SK-N-SH (cell line): ENCODE measurements around the gene TTN. TPM values are rescaled to one million over a fixed set of nuclear protein-coding genes. Genes with fewer than 3 reads are reported as not detected.

Experiments
- CTCF ChIA-PET: fragments of 300-600, 350-600 bp; formaldehyde crosslinking; extraction: SDS; loops from one replicate; lab custom pipeline; 2021; lab: Yijun Ruan, JAX
- POLR2A ChIA-PET: fragments of 350-600 bp; sonication (Branson Sonifier 250); formaldehyde crosslinking; extraction: SDS; loops from one replicate; lab custom pipeline; 2020; ENCODE audit warnings: antibody characterized with exemption, inconsistent platforms; lab: Yijun Ruan, JAX
- DNase-seq: peaks from one replicate; pipeline ENCODE4 v3.0.0; 2012
- H2AFZ ChIP-seq: fragments of 200-600 bp; sonication (generic); 2 replicates; pipeline ENCODE4 v1.8.1; 2016; ENCODE audit warnings: antibody characterized with exemption, mild to moderate bottlenecking, low read depth
- H3F3A ChIP-seq: fragments of 200-600 bp; sonication (generic); replicated peaks from 2 replicates; pipeline ENCODE3; 2016; ENCODE audit warnings: antibody characterized with exemption, mild to moderate bottlenecking; ENCODE audit not compliant: insufficient read depth
- H3K27ac ChIP-seq, 2 experiments: fragments of 200-500 bp in 1 of 2; fragments of 200-600 bp in 1 of 2; sonication (Bioruptor generic) in 1 of 2; sonication (generic), shearing (Covaris generic) in 1 of 2; 2 replicates each; pipeline versions ENCODE4 v1.5.1 to v1.6.1; 2014 to 2016; ENCODE audit warnings: low read depth in 2 of 2, inconsistent platforms in 1 of 2, low read length in 1 of 2, mild to moderate bottlenecking in 1 of 2, mixed read lengths in 1 of 2
- H3K27me3 ChIP-seq: fragments of 200-600 bp; sonication (generic), shearing (Covaris generic); 2 replicates; pipeline ENCODE4 v1.6.1; 2016; ENCODE audit warnings: mixed run types; ENCODE audit not compliant: insufficient read depth
- H3K36me3 ChIP-seq, 2 experiments: fragments of 200-500 bp in 1 of 2; fragments of 200-600 bp in 1 of 2; sonication (Bioruptor generic) in 1 of 2; sonication (generic) in 1 of 2; replicated peaks in 1 of 2; 2 replicates each; pipeline versions ENCODE3 to v1.5.1; 2014 to 2016; ENCODE audit warnings: low read length in 1 of 2, mild to moderate bottlenecking in 1 of 2; ENCODE audit not compliant: insufficient read depth in 2 of 2, control insufficient read depth in 1 of 2
- H3K4me1 ChIP-seq, 2 experiments: fragments of 200-500 bp in 1 of 2; fragments of 200-600 bp in 1 of 2; sonication (Bioruptor generic) in 1 of 2; sonication (generic), shearing (Covaris generic) in 1 of 2; 2 replicates each; pipeline versions ENCODE4 v1.5.1 to v1.6.1; 2014 to 2016; ENCODE audit warnings: low read depth in 1 of 2, low read length in 1 of 2, mixed run types in 1 of 2; ENCODE audit not compliant: insufficient read depth in 2 of 2, control insufficient read depth in 1 of 2
- H3K4me2 ChIP-seq: fragments of 200-600 bp; sonication (generic), shearing (Covaris generic); 2 replicates; pipeline ENCODE4 v1.6.1; 2017; ENCODE audit warnings: mixed run types
- H3K4me3 ChIP-seq, 2 experiments: fragments of 200-500 bp in 1 of 2; fragments of 200-600 bp in 1 of 2; sonication (Bioruptor generic) in 1 of 2; sonication (generic), shearing (Covaris generic) in 1 of 2; 2 replicates each; pipeline versions ENCODE4 v1.5.1 to v1.8.1; 2014 to 2016; ENCODE audit warnings: low read depth in 2 of 2, inconsistent platforms in 1 of 2, low read length in 1 of 2, mild to moderate bottlenecking in 1 of 2, mixed read lengths in 1 of 2, moderate library complexity in 1 of 2
- H3K79me2 ChIP-seq: fragments of 200-600 bp; sonication (generic); 2 replicates; pipeline ENCODE4 v1.8.1; 2017; ENCODE audit warnings: mild to moderate bottlenecking; ENCODE audit not compliant: insufficient read depth
- H3K9ac ChIP-seq: fragments of 200-600 bp; sonication (generic); 2 replicates; pipeline ENCODE4 v1.6.1; 2017; ENCODE audit warnings: mixed run types
- H3K9me2 ChIP-seq: fragments of 200-600 bp; sonication (generic); 2 replicates; pipeline ENCODE4 v1.6.1; 2017; ENCODE audit warnings: mixed run types
- H3K9me3 ChIP-seq: fragments of 200-600 bp; sonication (generic); 2 replicates; pipeline ENCODE4 v1.6.1; 2017; ENCODE audit warnings: mixed run types, mild to moderate bottlenecking, moderate library complexity
- H4K20me1 ChIP-seq: fragments of 200-600 bp; sonication (generic); 2 replicates; pipeline ENCODE4 v1.6.1; 2017; ENCODE audit warnings: mild to moderate bottlenecking, mixed run types; ENCODE audit not compliant: insufficient read depth
- CHD2 ChIP-seq: fragments of 150-350 bp; IDR thresholded peaks from 2 replicates; pipeline ENCODE4 v1.6.1; 2018; ENCODE audit warnings: low read length; ENCODE audit not compliant: partially characterized antibody
- ELF1 ChIP-seq: IDR thresholded peaks from 2 replicates; pipeline ENCODE4 v1.4.0; 2012
- EP300 ChIP-seq, 2 experiments: IDR thresholded peaks; 2 replicates each; pipeline versions ENCODE4 v1.4.0 to v1.6.1; 2012; ENCODE audit warnings: borderline replicate concordance in 1 of 2, low read depth in 1 of 2, low read length in 1 of 2
- FOSL2 ChIP-seq: IDR thresholded peaks from 2 replicates; pipeline ENCODE4 v1.4.0; 2012; ENCODE audit warnings: low read depth, mild to moderate bottlenecking, moderate library complexity, borderline replicate concordance
- FOXM1 ChIP-seq: IDR thresholded peaks from 2 replicates; pipeline ENCODE4 v1.4.0; 2012; ENCODE audit warnings: low read depth, mild to moderate bottlenecking
- GABPA ChIP-seq: IDR thresholded peaks from 2 replicates; pipeline ENCODE4 v1.4.0; 2012; ENCODE audit warnings: low read depth, mild to moderate bottlenecking
- NFIC ChIP-seq: IDR thresholded peaks from 2 replicates; pipeline ENCODE4 v1.4.0; 2012; ENCODE audit warnings: borderline replicate concordance
- NRF1 ChIP-seq: IDR thresholded peaks from 2 replicates; pipeline ENCODE4 v1.6.1; 2012; ENCODE audit warnings: low read depth, mild to moderate bottlenecking, low read length
- RFX5 ChIP-seq: IDR thresholded peaks from 2 replicates; pipeline ENCODE4 v1.6.1; 2012; ENCODE audit warnings: mild to moderate bottlenecking, improper control_type of control experiment, low read length
- SIN3A ChIP-seq: IDR thresholded peaks from 2 replicates; pipeline ENCODE4 v1.6.1; 2012; ENCODE audit warnings: low read depth, mild to moderate bottlenecking, low read length, moderate library complexity, borderline replicate concordance
- TCF12 ChIP-seq: IDR thresholded peaks from 2 replicates; pipeline ENCODE4 v1.4.0; 2012
- USF1 ChIP-seq: IDR thresholded peaks from 2 replicates; pipeline ENCODE4 v1.4.0; 2012; ENCODE audit warnings: low read depth, borderline replicate concordance
- WGBS: methylation state at CpG from one replicate; pipeline ENCODE4 v1.1.6; 2017; ENCODE audit warnings: low lambda C conversion rate; 5-methylcytosine and 5-hydroxymethylcytosine counted together
- polyA plus RNA-seq, 3 experiments: library from polyadenylated mRNA; depleted of rRNA; stranded (reverse); fragments of >200 nt; gene quantifications; 2 replicates each; pipeline ENCODE4 v1.2.3, GENCODE V29; 2012
- TF ChIP-seq, protein P1 (sequence below): fragments of 150-350 bp; IDR thresholded peaks from 2 replicates; pipeline ENCODE4 v1.6.1; 2016; ENCODE audit warnings: mild to moderate bottlenecking, low read depth, low read length
- TF ChIP-seq, protein P2 (sequence below): fragments of 200-600 bp; sonication (generic); IDR thresholded peaks from 2 replicates; pipeline ENCODE4 v1.6.1; 2017; ENCODE audit warnings: antibody characterized with exemption, mild to moderate bottlenecking, moderate library complexity
- TF ChIP-seq, protein P3 (sequence below): fragments of 150-350 bp; IDR thresholded peaks from 2 replicates; pipeline ENCODE4 v1.6.1; 2017; ENCODE audit warnings: antibody characterized with exemption, low read length, low read depth, borderline replicate concordance

Gene TTN
- polyA plus RNA-seq, 1 of the 3 experiments (the other 2 are of a cell fraction), result 0.08 TPM

DNA sequence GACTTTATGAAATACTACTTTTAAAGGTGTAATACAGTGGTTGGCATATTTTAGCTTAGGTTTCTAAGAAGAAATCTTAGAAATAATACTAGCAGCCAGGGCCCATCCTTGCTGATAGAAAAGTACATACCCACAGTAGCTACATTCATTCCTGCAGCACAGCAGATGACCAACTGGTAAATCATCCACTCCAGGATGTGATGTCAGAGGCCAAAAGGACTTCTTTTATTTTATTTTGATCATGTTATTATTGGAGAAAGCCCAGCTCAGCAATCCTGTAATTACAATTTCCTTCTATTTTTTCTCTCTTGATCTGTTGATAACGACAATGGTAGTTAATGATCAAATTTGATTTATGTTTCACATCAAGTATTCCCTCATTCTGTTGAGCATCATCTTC lies 18.0 kb upstream of the TTN start:
- no peak overlapping the region for H3K4me2 ChIP-seq
- TF ChIP-seq EP300 (IDR thresholded peaks at IDR 0.05; ENCODE audit: borderline replicate concordance in 1 of 2, low read depth in 1 of 2, low read length in 1 of 2), result peak in 1 of 2 experiments; percentile 14; a peak in 1 of 4 replicates
- no peak for TF ChIP-seq NFIC
- peak; percentile 20; the same call in 1 of the 2 replicates for TF ChIP-seq FOSL2
- TF ChIP-seq TCF12, result peak; percentile 5; the same call in 1 of the 2 replicates
- TF ChIP-seq, protein P1, sequence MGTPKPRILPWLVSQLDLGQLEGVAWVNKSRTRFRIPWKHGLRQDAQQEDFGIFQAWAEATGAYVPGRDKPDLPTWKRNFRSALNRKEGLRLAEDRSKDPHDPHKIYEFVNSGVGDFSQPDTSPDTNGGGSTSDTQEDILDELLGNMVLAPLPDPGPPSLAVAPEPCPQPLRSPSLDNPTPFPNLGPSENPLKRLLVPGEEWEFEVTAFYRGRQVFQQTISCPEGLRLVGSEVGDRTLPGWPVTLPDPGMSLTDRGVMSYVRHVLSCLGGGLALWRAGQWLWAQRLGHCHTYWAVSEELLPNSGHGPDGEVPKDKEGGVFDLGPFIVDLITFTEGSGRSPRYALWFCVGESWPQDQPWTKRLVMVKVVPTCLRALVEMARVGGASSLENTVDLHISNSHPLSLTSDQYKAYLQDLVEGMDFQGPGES, result no peak
- no peak for TF ChIP-seq GABPA

DNA sequence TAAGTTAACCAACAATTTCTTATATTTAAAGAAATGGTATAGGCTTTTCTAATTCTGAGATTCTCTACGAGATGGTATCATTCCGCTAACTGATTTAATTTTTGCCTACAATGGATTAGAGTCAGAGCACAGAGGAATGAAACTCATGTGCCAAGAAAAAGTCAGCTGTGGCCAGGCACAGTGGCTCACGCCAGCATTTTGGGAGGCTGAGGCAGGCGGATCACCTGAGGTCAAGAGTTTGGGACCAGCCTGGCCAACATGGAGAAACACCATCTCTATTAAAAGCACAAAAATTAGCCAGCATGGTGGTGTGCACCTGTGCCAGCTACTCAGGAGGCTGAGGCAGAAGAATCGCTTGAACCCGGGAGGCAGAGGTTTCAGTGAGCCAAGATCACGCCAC lies 17.0 kb upstream of the TTN start:
- no peak overlapping the region for H2AFZ ChIP-seq
- peaks cover 6% of the 10 kb centered on the region; the same call in 1 of the 2 replicates for H3K9me3 ChIP-seq
- peaks cover 4 to 6% of the 10 kb centered on the region in 2 experiments; a peak in 3 of 4 replicates for H3K4me1 ChIP-seq
- no peak overlapping the region for H3K4me3 ChIP-seq
- H3F3A ChIP-seq, result peaks cover 14% of the 10 kb centered on the region
- H3K9ac ChIP-seq, result no peak overlapping the region
- no peak overlapping the region for H3K27ac ChIP-seq
- no peaks in the 10 kb centered on the region for H4K20me1 ChIP-seq
- TF ChIP-seq NRF1, result no peak
- no peak for TF ChIP-seq EP300 (IDR thresholded peaks at IDR 0.05; ENCODE audit: borderline replicate concordance in 1 of 2, low read depth in 1 of 2, low read length in 1 of 2)
- no peak for TF ChIP-seq CHD2
- no peak for TF ChIP-seq RFX5
- no peak for TF ChIP-seq ELF1
- no peak for TF ChIP-seq TCF12
- no peak for TF ChIP-seq SIN3A
- TF ChIP-seq, protein P2, sequence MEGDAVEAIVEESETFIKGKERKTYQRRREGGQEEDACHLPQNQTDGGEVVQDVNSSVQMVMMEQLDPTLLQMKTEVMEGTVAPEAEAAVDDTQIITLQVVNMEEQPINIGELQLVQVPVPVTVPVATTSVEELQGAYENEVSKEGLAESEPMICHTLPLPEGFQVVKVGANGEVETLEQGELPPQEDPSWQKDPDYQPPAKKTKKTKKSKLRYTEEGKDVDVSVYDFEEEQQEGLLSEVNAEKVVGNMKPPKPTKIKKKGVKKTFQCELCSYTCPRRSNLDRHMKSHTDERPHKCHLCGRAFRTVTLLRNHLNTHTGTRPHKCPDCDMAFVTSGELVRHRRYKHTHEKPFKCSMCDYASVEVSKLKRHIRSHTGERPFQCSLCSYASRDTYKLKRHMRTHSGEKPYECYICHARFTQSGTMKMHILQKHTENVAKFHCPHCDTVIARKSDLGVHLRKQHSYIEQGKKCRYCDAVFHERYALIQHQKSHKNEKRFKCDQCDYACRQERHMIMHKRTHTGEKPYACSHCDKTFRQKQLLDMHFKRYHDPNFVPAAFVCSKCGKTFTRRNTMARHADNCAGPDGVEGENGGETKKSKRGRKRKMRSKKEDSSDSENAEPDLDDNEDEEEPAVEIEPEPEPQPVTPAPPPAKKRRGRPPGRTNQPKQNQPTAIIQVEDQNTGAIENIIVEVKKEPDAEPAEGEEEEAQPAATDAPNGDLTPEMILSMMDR, result no peak
- TF ChIP-seq, protein P3, sequence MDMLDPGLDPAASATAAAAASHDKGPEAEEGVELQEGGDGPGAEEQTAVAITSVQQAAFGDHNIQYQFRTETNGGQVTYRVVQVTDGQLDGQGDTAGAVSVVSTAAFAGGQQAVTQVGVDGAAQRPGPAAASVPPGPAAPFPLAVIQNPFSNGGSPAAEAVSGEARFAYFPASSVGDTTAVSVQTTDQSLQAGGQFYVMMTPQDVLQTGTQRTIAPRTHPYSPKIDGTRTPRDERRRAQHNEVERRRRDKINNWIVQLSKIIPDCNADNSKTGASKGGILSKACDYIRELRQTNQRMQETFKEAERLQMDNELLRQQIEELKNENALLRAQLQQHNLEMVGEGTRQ, result no peak
- no peak for TF ChIP-seq FOXM1
- TF ChIP-seq USF1, result no peak
- no peak for TF ChIP-seq GABPA
- WGBS, result 86% methylated on average over 5 of the region's 7 CpGs
- ChIA-PET POLR2A (no interaction called here), CTCF (interaction anchor here (0.9 to 1.7 kb wide), 2 partner anchors 19 to 29 kb away, joined by 3 to 6 read pairs; no protein-coding TSS in a partner anchor)
- H3K36me3 ChIP-seq, result no peaks in the 10 kb centered on the region
- H3K4me2 ChIP-seq, result no peak overlapping the region
- H3K79me2 ChIP-seq, result no peaks in the 10 kb centered on the region
- no peaks in the 10 kb centered on the region; the same call in 1 of the 2 replicates for H3K9me2 ChIP-seq
- no peaks in the 10 kb centered on the region for H3K27me3 ChIP-seq
- DNase-seq, result no peak

More for the DNA sequence above, 18.0 kb upstream of the TTN start:
- Histone ChIP-seq H3K9me2 (no peaks in the 10 kb centered on the region; the same call in 1 of the 2 replicates), H3K27me3 (no peaks in the 10 kb centered on the region), H3K27ac (no peak overlapping the region), H3F3A (peaks cover 11% of the 10 kb centered on the region), H3K4me3 (no peak overlapping the region), H3K4me1 (peaks cover 0 to 6% of the 10 kb centered on the region in 2 experiments; a peak in 3 of 4 replicates), H4K20me1 (no peaks in the 10 kb centered on the region), H3K9ac (no peak overlapping the region), H3K36me3 (no peaks in the 10 kb centered on the region), H2AFZ (no peak overlapping the region), H3K79me2 (no peaks in the 10 kb centered on the region), H3K9me3 (peaks cover 6% of the 10 kb centered on the region; the same call in 1 of the 2 replicates)
- WGBS, result 0% methylated on average over 1 of the region's 1 CpG
- DNase-seq, result no peak
- CTCF ChIA-PET, result interaction anchor here (1.1 kb wide), 1 partner anchor 65 kb away, joined by 3 read pairs; no protein-coding TSS in a partner anchor
- POLR2A ChIA-PET, result no interaction called here
